OCI-LY7 (cell line): ENCODE data around the gene NDUFS6. TPM values are rescaled to one million over a fixed set of nuclear protein-coding genes. Genes with fewer than 3 reads are reported as not detected.

ENCODE experiments used
- BruUV-seq: library from RNA; stranded (reverse); fragments of 400-500 nt; replicated peaks from 2 replicates; lab custom pipeline; 2021; lab: Mats Ljungman, UMichigan
- CTCF ChIA-PET: fragments of 300-600 bp; sonication (Branson Sonifier 250); formaldehyde crosslinking; loops from one replicate; lab custom pipeline; 2022; ENCODE audit warnings: antibody characterized with exemption; ENCODE audit not compliant: unreplicated experiment; lab: Charles Lee
- POLR2A ChIA-PET: fragments of 300-600 bp; sonication (Branson Sonifier 250); formaldehyde crosslinking; loops from one replicate; lab custom pipeline; 2022; ENCODE audit warnings: antibody characterized with exemption; lab: Charles Lee
- DNase-seq: peaks from one replicate; pipeline ENCODE4 v3.0.0-alpha.2; 2015; ENCODE audit warnings: low spot score
- H2AFZ ChIP-seq: fragments of 200-600 bp; sonication (generic), shearing (Covaris generic); 2 replicates; pipeline ENCODE4 v1.6.1; 2014; ENCODE audit warnings: mild to moderate bottlenecking, antibody characterized with exemption, low read length, moderate library complexity
- H3K27ac ChIP-seq: fragments of 200-600 bp; sonication (generic); 2 replicates; pipeline ENCODE4 v1.5.1; 2014; ENCODE audit warnings: mixed run types, low read depth, mild to moderate bottlenecking, moderate library complexity, low read length, inconsistent platforms; ENCODE audit not compliant: poor library complexity, severe bottlenecking
- H3K36me3 ChIP-seq: fragments of 200-600 bp; sonication (generic); 2 replicates; pipeline ENCODE4 v1.6.1; 2014; ENCODE audit warnings: mild to moderate bottlenecking, antibody characterized with exemption, low read length, moderate library complexity, mixed read lengths; ENCODE audit not compliant: insufficient read depth
- H3K4me1 ChIP-seq: fragments of 200-600 bp; sonication (generic); 2 replicates; pipeline ENCODE4 v1.5.1; 2014; ENCODE audit warnings: mild to moderate bottlenecking, low read length; ENCODE audit not compliant: insufficient read depth, poor library complexity, severe bottlenecking
- H3K4me2 ChIP-seq: fragments of 200-600 bp; sonication (generic); 2 replicates; pipeline ENCODE4 v1.6.1; 2014; ENCODE audit warnings: mild to moderate bottlenecking, low read length
- H3K4me3 ChIP-seq: fragments of 200-600 bp; sonication (generic); 2 replicates; pipeline ENCODE4 v1.5.1; 2014; ENCODE audit warnings: mild to moderate bottlenecking, low read depth, low read length; ENCODE audit not compliant: poor library complexity, severe bottlenecking
- H3K79me2 ChIP-seq: fragments of 200-600 bp; sonication (generic); 2 replicates; pipeline ENCODE4 v1.6.1; 2016; ENCODE audit warnings: low read depth, mild to moderate bottlenecking, low read length, moderate library complexity, mixed read lengths; ENCODE audit not compliant: insufficient read depth
- H3K9me2 ChIP-seq: fragments of 200-600 bp; sonication (generic); 2 replicates; pipeline ENCODE4 v1.6.1; 2016; ENCODE audit warnings: mild to moderate bottlenecking, low read length, mixed read lengths; ENCODE audit not compliant: insufficient read depth
- H3K9me3 ChIP-seq: fragments of 200-600 bp; sonication (generic); 2 replicates; pipeline ENCODE4 v1.6.1; 2014; ENCODE audit warnings: mild to moderate bottlenecking, mixed run types, low read length, mixed read lengths
- H4K20me1 ChIP-seq: fragments of 200-600 bp; sonication (generic); 2 replicates; pipeline ENCODE4 v1.6.1; 2014; ENCODE audit warnings: mild to moderate bottlenecking, antibody characterized with exemption, low read length, moderate library complexity, mixed read lengths; ENCODE audit not compliant: insufficient read depth
- EZH2phosphoT487 ChIP-seq: fragments of 200-600 bp; sonication (generic); IDR thresholded peaks from 2 replicates; pipeline ENCODE4 v1.6.1; 2018; ENCODE audit warnings: low read depth, borderline replicate concordance, mild to moderate bottlenecking, mixed run types, antibody characterized with exemption, low read length, moderate library complexity, mixed read lengths
- intact Hi-C: fragments of 100-400 bp; cut with micrococcal nuclease; formaldehyde crosslinking; loops from one replicate; pipeline ENCODE4 v1.10.0; 2022; ENCODE audit not compliant: unreplicated experiment
- total RNA-seq, 2 experiments: library from RNA; depleted of rRNA in 1 of 2; stranded (reverse); fragments of >200 nt in 1 of 2; shearing (Covaris generic) in 1 of 2; gene quantifications; 2 replicates each; pipeline ENCODE4 v1.2.3, GENCODE V29; 2014 to 2022
- TF ChIP-seq, protein P1 (sequence below): fragments of 200-600 bp; sonication (generic); conservative IDR thresholded peaks from 2 replicates; pipeline ENCODE4 v1.5.1; 2014; ENCODE audit warnings: mild to moderate bottlenecking, antibody characterized with exemption, low read length, moderate library complexity, mixed read lengths

The NDUFS6 gene
- total RNA-seq, 2 experiments from 2014 or later = 41.5 to 58.7 TPM

DNA sequence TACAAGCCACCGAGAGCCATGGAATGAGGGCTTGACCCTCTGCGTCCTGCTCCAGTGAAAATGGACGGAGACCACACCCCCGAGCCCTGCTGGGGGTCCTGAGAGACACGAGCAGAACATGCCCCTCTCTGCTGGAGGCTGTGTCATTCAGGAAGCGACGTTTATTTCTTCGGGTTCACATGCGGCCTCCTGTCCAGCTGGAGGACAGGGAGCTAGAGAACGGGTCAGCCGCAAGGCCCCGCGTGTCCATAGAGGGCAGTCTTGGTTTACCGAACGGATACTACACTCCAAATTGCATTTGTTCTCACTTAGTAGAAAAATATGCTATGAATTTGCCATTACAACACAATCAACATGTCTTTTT, 37.7 kb upstream of the NDUFS6 start:
- BruUV-seq = no TSS peak
- Histone ChIP-seq H3K9me2 (no peaks in the 10 kb centered on the region), H2AFZ (no peak overlapping the region), H3K36me3 (no peaks in the 10 kb centered on the region), H3K4me1 (peaks cover 21% of the 10 kb centered on the region), H3K4me3 (no peak overlapping the region), H3K4me2 (no peak overlapping the region), H3K9me3 (no peaks in the 10 kb centered on the region), H3K79me2 (no peaks in the 10 kb centered on the region), H3K27ac (no peak overlapping the region), H4K20me1 (no peaks in the 10 kb centered on the region)
- TF ChIP-seq, protein P1, sequence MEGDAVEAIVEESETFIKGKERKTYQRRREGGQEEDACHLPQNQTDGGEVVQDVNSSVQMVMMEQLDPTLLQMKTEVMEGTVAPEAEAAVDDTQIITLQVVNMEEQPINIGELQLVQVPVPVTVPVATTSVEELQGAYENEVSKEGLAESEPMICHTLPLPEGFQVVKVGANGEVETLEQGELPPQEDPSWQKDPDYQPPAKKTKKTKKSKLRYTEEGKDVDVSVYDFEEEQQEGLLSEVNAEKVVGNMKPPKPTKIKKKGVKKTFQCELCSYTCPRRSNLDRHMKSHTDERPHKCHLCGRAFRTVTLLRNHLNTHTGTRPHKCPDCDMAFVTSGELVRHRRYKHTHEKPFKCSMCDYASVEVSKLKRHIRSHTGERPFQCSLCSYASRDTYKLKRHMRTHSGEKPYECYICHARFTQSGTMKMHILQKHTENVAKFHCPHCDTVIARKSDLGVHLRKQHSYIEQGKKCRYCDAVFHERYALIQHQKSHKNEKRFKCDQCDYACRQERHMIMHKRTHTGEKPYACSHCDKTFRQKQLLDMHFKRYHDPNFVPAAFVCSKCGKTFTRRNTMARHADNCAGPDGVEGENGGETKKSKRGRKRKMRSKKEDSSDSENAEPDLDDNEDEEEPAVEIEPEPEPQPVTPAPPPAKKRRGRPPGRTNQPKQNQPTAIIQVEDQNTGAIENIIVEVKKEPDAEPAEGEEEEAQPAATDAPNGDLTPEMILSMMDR = peak; percentile 81
- TF ChIP-seq EZH2phosphoT487 = no peak
- intact Hi-C loops = loop anchor here (1.0 to 10.0 kb wide), 3 partner anchors 111 to 391 kb away; no protein-coding TSS in a partner anchor
- ChIA-PET CTCF (interaction anchor here (0.6 to 1.2 kb wide), 3 partner anchors 25 to 253 kb away, joined by 3 read pairs; partner anchors contain the start of gene MRPL36), POLR2A (interaction anchor here (1.3 kb wide), 1 partner anchor 10 kb away, joined by 3 read pairs; no protein-coding TSS in a partner anchor)
- DNase-seq = peak; percentile 48

GRCh38 chr5:1763960-1764605, 37.1 kb upstream of the NDUFS6 start:
- H3K4me3 ChIP-seq = no peak overlapping the region

More at GRCh38 chr5:1763960-1764605, 37.1 kb upstream of the NDUFS6 start:
- Histone ChIP-seq H3K4me1 (peaks cover 21% of the 10 kb centered on the region), H3K4me2 (peak overlapping the region; percentile 58), H2AFZ (peak overlapping the region; percentile 4; the same call in 1 of the 2 replicates), H4K20me1 (no peaks in the 10 kb centered on the region), H3K9me3 (no peaks in the 10 kb centered on the region), H3K36me3 (no peaks in the 10 kb centered on the region), H3K9me2 (no peaks in the 10 kb centered on the region), H3K27ac (no peak overlapping the region), H3K79me2 (no peaks in the 10 kb centered on the region)
- ChIA-PET CTCF (interaction anchor here (0.6 to 1.2 kb wide), 3 partner anchors 26 to 35 kb away, joined by 3 read pairs; partner anchors contain the start of gene MRPL36), POLR2A (interaction anchor here (0.8 to 1.3 kb wide), 2 partner anchors 9 to 36 kb away, joined by 3 read pairs; no protein-coding TSS in a partner anchor)
- BruUV-seq = no TSS peak
- no peak for DNase-seq
- TF ChIP-seq, protein P1 = peak; percentile 3; the same call in 1 of the 2 replicates
- TF ChIP-seq EZH2phosphoT487 = no peak
- intact Hi-C loops = loop anchor here (1.0 to 10.0 kb wide), 4 partner anchors 111 to 391 kb away; no protein-coding TSS in a partner anchor
